Jurkat, Clone E6-1 (cell line): Measurements from ENCODE around the gene CLSTN3.
A peak's percentile ranks its signal among the peaks of the same experiment; 100 is the strongest.

ENCODE experiments used
- DNase-seq: peaks from one replicate; pipeline ENCODE4 v3.0.0-alpha.2; 2011; ENCODE audit warnings: low read depth, low spot score
- H3K4me3 ChIP-seq: 2 replicates; pipeline ENCODE4 v1.5.1; 2011; ENCODE audit warnings: mild to moderate bottlenecking, low read length, control low read depth, moderate library complexity

Gene CLSTN3

GRCh38 chr12:7122811-7123769, 7.1 kb upstream of the CLSTN3 start:
- no peak for DNase-seq
- no peak overlapping the region for H3K4me3 ChIP-seq

- DNase-seq: no peak
- no peak overlapping the region for H3K4me3 ChIP-seq
Observed at GRCh38 chr12:7123806-7124522, 6.2 kb upstream of the CLSTN3 start.

GRCh38 chr12:7125632-7126227, 4.4 kb upstream of the CLSTN3 start:
- no peak for DNase-seq
- H3K4me3 ChIP-seq: no peak overlapping the region

GRCh38 chr12:7127916-7128626, 2.1 kb upstream of the CLSTN3 start:
- no peak overlapping the region for H3K4me3 ChIP-seq
- DNase-seq: no peak

- peak within 1 kb of the TSS; percentile 88 for H3K4me3 ChIP-seq
- no peak for DNase-seq
Observed at GRCh38 chr12:7128681-7129286, 1.4 kb upstream of the CLSTN3 start, which contains the start of gene RBP5. Gene RBP5 (minus strand): TSS chr12:7128889. CDS start chr12:7128775, 114 bp downstream.

- no peak for DNase-seq
- peak overlapping the region; percentile 88 for H3K4me3 ChIP-seq
Observed at GRCh38 chr12:7129287-7129871, 792 bp upstream of the CLSTN3 start.

- DNase-seq: no peak
- H3K4me3 ChIP-seq: peak overlapping the region; percentile 88
Observed at GRCh38 chr12:7130701-7131501, 730 bp downstream of the CLSTN3 start.

- DNase-seq: peak; percentile 55
- H3K4me3 ChIP-seq: peak overlapping the region; percentile 88
Observed at GRCh38 chr12:7131502-7131866, 1.3 kb downstream of the CLSTN3 start.

GRCh38 chr12:7134396-7135166, 4.4 kb downstream of the CLSTN3 start:
- DNase-seq: no peak
- no peak overlapping the region for H3K4me3 ChIP-seq

- no peak for DNase-seq
- H3K4me3 ChIP-seq: no peak overlapping the region
Observed at GRCh38 chr12:7136071-7136470, 5.9 kb downstream of the CLSTN3 start.

- H3K4me3 ChIP-seq: no peak overlapping the region
- DNase-seq: no peak
Observed at GRCh38 chr12:7136676-7137075, 6.5 kb downstream of the CLSTN3 start.

- DNase-seq: no peak
- no peak overlapping the region for H3K4me3 ChIP-seq
Observed at GRCh38 chr12:7137908-7138307, 7.7 kb downstream of the CLSTN3 start.

GRCh38 chr12:7139200-7139599, 9.0 kb downstream of the CLSTN3 start:
- no peak overlapping the region for H3K4me3 ChIP-seq
- no peak for DNase-seq

- H3K4me3 ChIP-seq: no peak overlapping the region
- DNase-seq: no peak
Observed at GRCh38 chr12:7141351-7142005, 11.3 kb downstream of the CLSTN3 start.

GRCh38 chr12:7142056-7142644, 12.0 kb downstream of the CLSTN3 start:
- H3K4me3 ChIP-seq: no peak overlapping the region
- DNase-seq: peak; percentile 49

GRCh38 chr12:7142809-7143465, 12.8 kb downstream of the CLSTN3 start:
- DNase-seq: no peak
- H3K4me3 ChIP-seq: no peak overlapping the region
